HCT116 (cell line): Measurements from ENCODE around the gene IPO13. TPM values are rescaled to one million over a fixed set of nuclear protein-coding genes. Genes with fewer than 3 reads are reported as not detected.

ENCODE experiments used
- ATAC-seq: fragments of 200-7000 bp; cut with Tn5 transposase; 2 replicates; pipeline ENCODE4 v1.9.1; 2020; ENCODE audit warnings: mild to moderate bottlenecking, moderate library complexity
- BruUV-seq: library from RNA; stranded (reverse); fragments of 400-500 nt; replicated peaks from 2 replicates; lab custom pipeline; 2021; lab: Mats Ljungman, UMichigan
- CTCF ChIA-PET: fragments of 300-600 bp; sonication (Branson Sonifier 250); formaldehyde crosslinking; loops from one replicate; lab custom pipeline; 2021; ENCODE audit warnings: antibody characterized with exemption; lab: Charles Lee
- POLR2A ChIA-PET: fragments of 300-600, 350-600 bp; sonication (Branson Sonifier 250); formaldehyde crosslinking; loops from one replicate; lab custom pipeline; 2021; ENCODE audit warnings: antibody characterized with exemption; lab: Charles Lee
- RAD21 ChIA-PET, 2 experiments: fragments of 300-600 bp; sonication (Branson Sonifier 250); formaldehyde crosslinking; loops; one replicate each; lab custom pipeline; 2023; ENCODE audit warnings: low total read pairs in 2 of 2; ENCODE audit not compliant: uncharacterized antibody in 2 of 2, unreplicated experiment in 2 of 2, low non-redundant PET in 1 of 2; lab: Charles Lee
- DNase-seq: peaks from one replicate; pipeline ENCODE4 v3.0.0-alpha.2; 2010; ENCODE audit warnings: low read depth, low spot score
- H2AFZ ChIP-seq: fragments of 200-600 bp; shearing (Covaris generic), sonication (generic); 2 replicates; pipeline ENCODE4 v1.6.1; 2017; ENCODE audit warnings: low read depth, mixed run types, mixed read lengths, antibody characterized with exemption, low read length; ENCODE audit not compliant: poor library complexity, severe bottlenecking
- H3K27ac ChIP-seq: 2 replicates; pipeline ENCODE4 v1.5.1; 2012; ENCODE audit warnings: low read depth, low read length
- H3K27me3 ChIP-seq: fragments of 200-600 bp; sonication (generic); 2 replicates; pipeline ENCODE4 v1.6.1; 2016; ENCODE audit warnings: mixed run types, low read length, mixed read lengths; ENCODE audit not compliant: insufficient read depth
- H3K36me3 ChIP-seq, 2 experiments: fragments of 200-500 bp in 1 of 2; fragments of 200-600 bp in 1 of 2; sonication (Bioruptor generic) in 1 of 2; sonication (generic) in 1 of 2; 2 replicates each; pipeline versions ENCODE4 v1.5.1 to v1.6.1; 2014 to 2016; ENCODE audit warnings: low read length in 2 of 2, inconsistent platforms in 1 of 2, mixed read lengths in 1 of 2, mixed run types in 1 of 2; ENCODE audit not compliant: insufficient read depth in 2 of 2, control insufficient read depth in 1 of 2
- H3K4me1 ChIP-seq, 2 experiments: fragments of 200-600 bp in 1 of 2; sonication (generic) in 1 of 2; 2 replicates each; pipeline versions ENCODE4 v1.5.1 to v1.6.1; 2012 to 2017; ENCODE audit warnings: low read length in 2 of 2, inconsistent platforms in 1 of 2, mild to moderate bottlenecking in 1 of 2, mixed read lengths in 1 of 2, mixed run types in 1 of 2, moderate library complexity in 1 of 2; ENCODE audit not compliant: insufficient read depth in 2 of 2, control insufficient read depth in 1 of 2
- H3K4me2 ChIP-seq: fragments of 200-600 bp; sonication (generic); 2 replicates; pipeline ENCODE4 v1.6.1; 2017; ENCODE audit warnings: mixed run types, low read length, mixed read lengths
- H3K4me3 ChIP-seq, 2 experiments: fragments of 200-600 bp in 1 of 2; sonication (generic) in 1 of 2; replicated peaks in 1 of 2; 2 replicates each; pipeline ENCODE4 v1.5.1; 2011 to 2016; ENCODE audit warnings: low read length in 2 of 2, control low read depth in 1 of 2, low read depth in 1 of 2, mild to moderate bottlenecking in 1 of 2, mixed read lengths in 1 of 2, mixed run types in 1 of 2
- H3K79me2 ChIP-seq: fragments of 200-600 bp; sonication (generic); 2 replicates; pipeline ENCODE4 v1.6.1; 2017; ENCODE audit warnings: mild to moderate bottlenecking, mixed run types, low read length, moderate library complexity, mixed read lengths; ENCODE audit not compliant: insufficient read depth
- H3K9ac ChIP-seq: fragments of 200-600 bp; sonication (generic); 2 replicates; pipeline ENCODE4 v1.6.1; 2016; ENCODE audit warnings: low read length, mixed read lengths
- H3K9me2 ChIP-seq: fragments of 200-600 bp; sonication (generic), shearing (Covaris generic); 2 replicates; pipeline ENCODE4 v1.6.1; 2017; ENCODE audit warnings: mixed run types, mild to moderate bottlenecking, moderate library complexity; ENCODE audit not compliant: insufficient read depth
- H3K9me3 ChIP-seq, 2 experiments: fragments of 200-500 bp in 1 of 2; fragments of 200-600 bp in 1 of 2; sonication (Bioruptor generic) in 1 of 2; sonication (generic) in 1 of 2; 2 replicates each; pipeline ENCODE4 v1.6.1; 2014 to 2017; ENCODE audit warnings: low read length in 2 of 2, mixed read lengths in 2 of 2, inconsistent platforms in 1 of 2, low read depth in 1 of 2, mild to moderate bottlenecking in 1 of 2, mixed run types in 1 of 2, moderate library complexity in 1 of 2; ENCODE audit not compliant: control insufficient read depth in 1 of 2, insufficient read depth in 1 of 2
- H4K20me1 ChIP-seq: fragments of 200-600 bp; sonication (generic), shearing (Covaris generic); 2 replicates; pipeline ENCODE4 v1.6.1; 2017; ENCODE audit warnings: mixed run types, mild to moderate bottlenecking, moderate library complexity; ENCODE audit not compliant: insufficient read depth
- CBX3 ChIP-seq: IDR thresholded peaks from 2 replicates; pipeline ENCODE4 v1.6.1; 2012; ENCODE audit warnings: low read depth
- CEBPB ChIP-seq: IDR thresholded peaks from 2 replicates; pipeline ENCODE4 v1.6.1; 2012; ENCODE audit warnings: low read depth
- CTCF ChIP-seq, 3 experiments: fragments of 200-600 bp in 1 of 3; sonication (generic) in 1 of 3; IDR thresholded peaks in 2 of 3; conservative IDR thresholded peaks in 1 of 3; 2 replicates each; pipeline ENCODE4 v1.5.1; 2012 to 2017; ENCODE audit warnings: low read depth in 2 of 3, low read length in 2 of 3, antibody characterized with exemption in 1 of 3, borderline replicate concordance in 1 of 3, control low read depth in 1 of 3, mild to moderate bottlenecking in 1 of 3, mixed read lengths in 1 of 3, mixed run types in 1 of 3, moderate library complexity in 1 of 3; ENCODE audit not compliant: insufficient read depth in 1 of 3
- FOSL1 ChIP-seq: IDR thresholded peaks from 2 replicates; pipeline ENCODE4 v1.6.1; 2012; ENCODE audit warnings: low read depth
- RAD21 ChIP-seq: IDR thresholded peaks from 2 replicates; pipeline ENCODE4 v1.6.1; 2012; ENCODE audit warnings: low read depth, mild to moderate bottlenecking
- SIN3A ChIP-seq: IDR thresholded peaks from 2 replicates; pipeline ENCODE4 v1.6.1; 2012; ENCODE audit warnings: low read depth
- SRF ChIP-seq: IDR thresholded peaks from 2 replicates; pipeline ENCODE4 v1.6.1; 2012; ENCODE audit warnings: low read depth
- TCF7L2 ChIP-seq: IDR thresholded peaks from 2 replicates; pipeline ENCODE4 v1.7.0; 2011; ENCODE audit warnings: borderline replicate concordance, inconsistent platforms; ENCODE audit not compliant: insufficient read depth, insufficient read length; ENCODE audit errors: extremely low read depth
- ZBTB33 ChIP-seq: IDR thresholded peaks from 2 replicates; pipeline ENCODE4 v1.6.1; 2011; ENCODE audit warnings: mild to moderate bottlenecking, low read length, moderate library complexity; ENCODE audit not compliant: insufficient replicate concordance; ENCODE audit errors: extremely low read depth
- ZNF274 ChIP-seq: fragments of 200-500 bp; sonication (Bioruptor generic); IDR thresholded peaks from 2 replicates; pipeline ENCODE4 v1.6.1; 2014; ENCODE audit warnings: mild to moderate bottlenecking, low read depth, low read length, inconsistent platforms
- intact Hi-C: fragments of 100-400 bp; cut with micrococcal nuclease; formaldehyde crosslinking; loops from 2 replicates; pipeline ENCODE4 v1.10.0; 2022
- total RNA-seq: library from RNA; stranded (reverse); gene quantifications from one replicate; pipeline ENCODE4 v1.2.1, GENCODE V29; 2021; ENCODE audit not compliant: unreplicated experiment

The IPO13 gene
- total RNA-seq, 1 experiment from 2014 or later: 18.7 TPM

- no peak for ATAC-seq
- no peaks in the 10 kb centered on the region for H3K27me3 ChIP-seq
- H3K79me2 ChIP-seq: peaks cover 9% of the 10 kb centered on the region; the same call in 1 of the 2 replicates
- no peaks in the 10 kb centered on the region for H4K20me1 ChIP-seq
- H2AFZ ChIP-seq: no peak overlapping the region
- intact Hi-C loops: no loop called here
- no peaks in the 10 kb centered on the region for H3K9me3 ChIP-seq
- peaks cover 5 to 28% of the 10 kb centered on the region in 2 experiments; a peak in 3 of 4 replicates for H3K4me1 ChIP-seq
- RAD21 ChIA-PET: no interaction called here
- no peak overlapping the region for H3K4me3 ChIP-seq
- POLR2A ChIA-PET: interaction anchor here (0.9 kb wide), 1 partner anchor 7 kb away, joined by 3 read pairs; no protein-coding TSS in a partner anchor
- no peak overlapping the region for H3K9ac ChIP-seq
- H3K9me2 ChIP-seq: no peaks in the 10 kb centered on the region
- TF ChIP-seq SRF (no peak), ZBTB33 (no peak), SIN3A (no peak), CEBPB (no peak), FOSL1 (no peak)
- CTCF ChIA-PET: interaction anchor here (0.9 to 12.2 kb wide), 3 partner anchors 8 to 172 kb away, joined by 5 to 479 read pairs (median 19); no protein-coding TSS in a partner anchor
- no peak overlapping the region for H3K27ac ChIP-seq
- no TSS peak for BruUV-seq
- no peak for DNase-seq
- H3K36me3 ChIP-seq: 0 out of 4 replicates have a peak, but pooled peaks cover 0 to 10% of the 10 kb centered on the region in 2 experiments
- H3K4me2 ChIP-seq: no peak overlapping the region
These were observed 8.4 kb upstream of the IPO13 start for GRCh38 chr1:43938383-43938782.

- RAD21 ChIA-PET: interaction anchor here in 1 of 2 experiments (0.5 kb wide), 1 partner anchor 222 kb away, joined by 3 read pairs; no protein-coding TSS in a partner anchor
- intact Hi-C loops: no loop called here
These were observed 7.7 kb upstream of the IPO13 start for GRCh38 chr1:43938892-43939587.

More at GRCh38 chr1:43938892-43939587, 7.7 kb upstream of the IPO13 start:
- no peak overlapping the region for H3K27ac ChIP-seq
- no peak overlapping the region for H3K4me3 ChIP-seq
- ATAC-seq (no peak), DNase-seq (no peak)
- no peak for TF ChIP-seq CTCF (IDR thresholded peaks at IDR 0.05 in 2 of 3, conservative IDR thresholded peaks at IDR 0.05 in 1 of 3; ENCODE audit: borderline replicate concordance in 1 of 3, insufficient read depth in 1 of 3, low read depth in 2 of 3, low read length in 2 of 3)
- no peak for TF ChIP-seq ZNF274
- no peak for TF ChIP-seq CBX3
- TF ChIP-seq RAD21: no peak
- no peak for TF ChIP-seq TCF7L2
- TF ChIP-seq SIN3A: no peak
- no peaks in the 10 kb centered on the region for H3K27me3 ChIP-seq
- 0 out of 4 replicates have a peak, but pooled peaks cover 0 to 10% of the 10 kb centered on the region in 2 experiments for H3K36me3 ChIP-seq
- no TSS peak for BruUV-seq
- no peaks in the 10 kb centered on the region for H3K9me2 ChIP-seq
- H3K9me3 ChIP-seq: no peaks in the 10 kb centered on the region
- H2AFZ ChIP-seq: no peak overlapping the region
- H4K20me1 ChIP-seq: no peaks in the 10 kb centered on the region
- H3K9ac ChIP-seq: no peak overlapping the region
- peaks cover 5 to 21% of the 10 kb centered on the region in 2 experiments; a peak in 3 of 4 replicates for H3K4me1 ChIP-seq
- H3K79me2 ChIP-seq: peaks cover 9% of the 10 kb centered on the region; the same call in 1 of the 2 replicates
- H3K4me2 ChIP-seq: no peak overlapping the region
- POLR2A ChIA-PET: interaction anchor here (0.6 to 1.3 kb wide), 3 partner anchors 89 to 176 kb away, joined by 3 read pairs; no protein-coding TSS in a partner anchor
- CTCF ChIA-PET: interaction anchor here (0.9 to 12.2 kb wide), 3 partner anchors 8 to 172 kb away, joined by 5 to 479 read pairs (median 19); no protein-coding TSS in a partner anchor
